ENCODE data around the gene DHX30. TPM values are rescaled to one million over a fixed set of nuclear protein-coding genes. Genes with fewer than 3 reads are reported as not detected.

The DHX30 gene
- total RNA-seq, 1 donor from 2014 or later = 83.3 TPM

DNA sequence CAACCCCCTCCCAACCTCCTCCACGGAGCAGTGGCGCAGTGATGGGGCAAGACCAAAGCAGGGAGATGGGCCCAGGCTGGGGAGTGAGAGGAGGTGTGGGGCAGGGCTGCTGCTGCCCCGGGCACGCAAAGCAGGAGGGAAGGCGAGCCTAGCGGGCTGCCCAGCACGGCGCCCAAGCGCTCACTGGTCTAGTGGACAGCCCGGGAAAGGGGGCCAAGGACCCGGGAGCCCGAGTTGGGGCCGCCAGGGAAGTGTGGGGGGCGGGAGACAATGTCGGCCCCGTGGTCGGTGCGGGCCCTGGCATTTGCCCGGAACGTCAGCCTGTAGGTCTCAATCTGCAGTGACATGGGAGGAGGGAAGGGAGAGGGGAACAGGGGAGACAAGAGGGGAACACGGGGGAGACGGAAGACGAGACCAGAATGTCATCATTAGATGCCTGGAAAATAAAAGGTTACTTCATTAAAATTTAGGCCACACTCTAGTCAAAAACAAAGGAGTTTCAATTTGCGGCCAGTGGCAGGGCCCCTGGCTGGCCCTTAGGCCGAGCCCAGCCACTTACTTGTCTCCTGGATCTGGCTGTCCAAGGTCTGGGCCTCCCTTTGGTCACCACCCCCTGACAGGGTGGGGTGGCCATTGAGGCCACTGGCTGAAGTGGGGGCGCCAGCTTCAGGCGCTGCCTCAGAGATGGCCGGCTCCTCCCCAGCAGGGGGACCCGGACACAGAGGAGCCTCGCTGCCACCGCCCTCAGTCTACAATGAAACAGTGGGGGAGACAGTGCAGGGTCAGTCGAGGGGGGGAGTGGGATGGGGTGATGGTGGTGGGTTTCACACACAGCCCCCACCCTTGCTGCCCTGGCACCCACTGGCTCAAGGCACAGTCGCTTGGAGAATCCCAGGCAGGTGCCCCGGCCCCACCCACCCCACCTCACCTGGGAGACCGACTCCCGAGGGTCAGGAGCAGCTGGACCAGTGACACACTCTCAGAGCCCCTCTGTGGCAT is 50.0 kb downstream of the DHX30 start:
- no peak for DNase-seq (ENCODE audit: extremely low read depth, low read depth, low spot score)

DNA sequence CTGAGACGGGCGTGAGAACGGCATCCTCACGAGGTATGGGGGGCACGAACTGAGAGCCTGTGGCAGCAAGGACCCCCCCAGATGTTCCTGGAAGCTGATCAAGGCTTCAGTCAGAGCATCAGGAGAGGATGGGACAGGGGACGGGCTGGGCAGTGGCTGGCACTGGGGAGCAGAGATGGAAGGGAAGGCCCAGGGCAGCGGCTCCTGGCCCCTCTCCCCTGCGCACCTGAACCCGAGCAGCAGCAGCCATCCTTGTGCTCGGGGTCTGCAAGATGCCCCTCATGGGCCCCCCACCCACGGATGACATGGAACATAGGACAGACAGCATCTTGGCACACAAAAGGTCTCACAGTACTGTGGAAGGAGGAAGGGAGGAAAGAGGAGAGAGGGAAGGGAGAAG is 51.3 kb downstream of the DHX30 start:
- DNase-seq (ENCODE audit: extremely low read depth, low read depth, low spot score) = no peak

DNA sequence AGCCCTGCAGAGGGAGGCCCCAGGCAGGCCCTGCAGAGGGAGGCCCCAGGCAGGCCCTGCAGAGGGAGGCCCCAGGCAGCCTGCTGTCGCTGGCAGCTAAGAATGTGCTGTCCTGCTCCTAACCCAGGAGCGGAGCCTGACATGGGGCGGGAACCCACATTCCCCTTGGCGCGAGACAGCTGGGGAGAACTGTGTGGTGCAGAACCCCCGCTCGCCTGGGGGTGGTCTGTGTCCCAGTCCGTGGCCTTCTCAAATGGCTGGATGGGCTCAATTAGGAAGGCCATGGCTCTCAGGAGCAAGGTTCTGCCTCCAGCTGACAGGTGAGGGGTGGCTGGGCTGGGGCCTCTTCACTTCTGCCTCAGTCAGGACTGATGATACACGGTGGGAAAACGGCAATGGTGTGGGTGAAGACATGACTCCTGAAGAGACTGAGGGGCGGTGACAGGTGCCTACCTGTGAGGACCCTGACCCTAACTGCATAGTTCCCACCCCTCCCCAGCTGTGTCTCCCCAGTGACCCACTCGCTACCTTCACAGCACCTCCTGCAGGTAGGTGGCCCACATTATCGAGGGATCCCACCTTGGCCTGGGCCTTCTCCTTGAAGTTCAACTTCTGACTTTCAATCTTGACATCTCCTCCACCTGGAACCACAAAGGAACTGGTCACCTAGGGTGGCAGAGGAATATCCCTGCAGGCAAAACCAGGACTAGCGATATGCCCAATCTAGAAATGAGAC is 52.0 kb downstream of the DHX30 start:
- DNase-seq (ENCODE audit: extremely low read depth, low read depth, low spot score) = no peak

DNA sequence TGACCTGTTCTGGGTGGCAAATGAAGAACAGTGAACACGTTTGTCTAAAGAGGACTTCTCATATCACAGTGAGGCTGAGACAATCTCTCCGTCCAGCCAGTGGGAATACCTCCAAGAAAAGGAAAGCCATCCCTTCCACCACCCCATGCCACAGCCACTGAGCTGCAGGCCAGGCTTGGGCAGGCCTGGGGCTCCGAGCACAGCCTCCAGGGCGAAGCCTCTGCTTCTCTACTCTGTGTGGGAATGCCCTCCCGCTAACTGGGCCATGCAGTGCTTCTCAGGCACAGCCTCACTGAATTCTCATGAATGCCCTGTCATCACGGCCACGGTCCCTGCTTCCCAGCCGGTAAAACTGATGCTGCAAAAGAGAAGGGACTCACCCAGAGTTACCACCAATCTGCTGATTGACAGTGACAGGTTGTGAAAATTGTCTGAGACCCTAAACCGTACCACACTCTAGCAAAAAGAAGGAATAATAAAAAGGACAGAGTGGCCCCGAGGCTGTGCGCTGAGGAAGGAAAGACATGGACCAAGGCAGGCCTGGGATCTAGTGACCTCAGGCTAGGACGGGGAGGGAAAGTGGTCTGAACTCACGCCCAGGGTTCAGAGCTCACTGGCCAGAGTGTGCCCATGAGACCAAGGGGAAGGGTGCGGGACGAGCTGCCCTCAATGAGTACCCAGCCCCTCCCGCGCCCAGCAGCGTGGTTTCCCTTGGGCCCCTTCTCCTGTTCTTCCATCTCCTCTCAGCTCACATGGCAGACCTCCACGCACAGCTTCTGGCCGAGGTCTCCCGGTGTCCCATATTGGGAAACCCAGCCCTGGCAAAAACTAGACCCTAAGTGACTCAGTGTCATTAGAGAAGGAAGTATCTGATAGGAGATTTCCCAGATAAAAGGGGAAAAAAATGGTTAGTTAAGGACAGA is 52.8 kb downstream of the DHX30 start:
- DNase-seq (ENCODE audit: extremely low read depth, low read depth, low spot score) = no peak

DNA sequence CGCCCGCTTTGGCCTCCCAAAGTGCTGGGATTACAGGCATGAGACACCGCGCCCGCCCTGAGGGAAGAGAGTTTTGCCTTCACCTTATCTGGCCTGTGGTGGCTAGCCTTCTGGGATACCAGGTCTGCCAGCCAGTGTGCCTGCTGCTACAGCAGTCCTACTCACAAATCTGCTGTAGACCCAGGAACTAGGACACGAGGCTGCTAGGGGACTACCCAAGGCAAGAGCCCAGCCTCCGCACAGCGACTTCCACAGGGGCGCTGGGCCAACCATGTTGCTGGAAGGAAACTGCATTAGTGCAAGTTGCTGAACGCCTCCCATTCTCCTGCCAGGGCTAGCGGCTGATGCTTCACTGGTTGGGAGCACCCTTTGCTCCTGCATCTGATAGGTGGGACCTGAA is 53.7 kb downstream of the DHX30 start:
- DNase-seq (ENCODE audit: extremely low read depth, low read depth, low spot score) = no peak

DNA sequence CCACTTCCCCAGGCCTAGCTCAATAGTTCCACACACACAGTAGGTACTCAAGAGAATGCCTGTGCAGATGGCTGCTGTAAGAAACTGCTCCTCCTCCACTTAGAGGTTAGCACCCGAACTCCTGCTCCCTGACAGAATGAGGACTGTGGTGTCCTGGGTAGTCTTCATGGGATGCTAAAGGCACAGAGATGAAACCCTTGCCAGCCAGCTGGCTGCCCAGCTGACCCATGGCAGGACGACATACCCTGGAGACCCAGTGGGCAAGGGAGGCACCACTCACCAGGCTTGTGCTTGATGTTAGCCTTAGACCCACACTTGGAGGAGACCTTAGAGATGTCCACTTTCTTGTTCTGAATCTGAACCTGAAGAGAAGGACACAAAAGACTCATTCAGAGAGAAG is 54.2 kb downstream of the DHX30 start:
- no peak for DNase-seq (ENCODE audit: extremely low read depth, low read depth, low spot score)

DNA sequence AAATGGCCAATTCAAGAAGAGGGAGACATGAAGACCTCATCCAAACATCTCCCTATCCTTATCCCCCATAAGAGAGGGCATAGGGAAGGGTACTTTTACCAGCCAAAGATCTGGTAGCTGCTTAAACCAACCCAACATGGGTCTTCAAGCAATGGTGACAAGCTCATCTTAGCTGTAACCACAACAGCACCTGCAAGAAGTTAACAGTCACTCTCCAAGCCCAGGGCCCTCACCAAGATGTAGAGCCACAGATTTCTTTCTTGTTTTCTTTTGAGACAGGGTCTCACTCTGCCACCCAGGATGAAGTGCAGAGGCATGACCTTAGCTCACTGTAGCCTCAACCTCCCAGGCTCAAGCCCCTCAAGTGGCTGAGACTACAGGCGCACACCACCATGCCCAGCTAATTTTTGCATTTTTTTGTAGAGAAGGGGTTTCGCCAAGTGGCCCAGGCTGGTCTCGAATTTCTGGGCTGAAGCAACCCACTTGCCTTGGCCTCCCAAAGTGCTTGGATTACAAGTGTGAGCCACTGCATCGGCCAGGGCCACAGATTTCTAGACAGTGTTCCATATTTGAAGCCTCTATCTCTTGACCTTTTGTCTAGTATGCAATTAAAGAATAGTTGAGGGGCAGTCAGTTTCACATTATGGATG is 57.1 kb downstream of the DHX30 start:
- DNase-seq (ENCODE audit: extremely low read depth, low read depth, low spot score) = no peak

DNA sequence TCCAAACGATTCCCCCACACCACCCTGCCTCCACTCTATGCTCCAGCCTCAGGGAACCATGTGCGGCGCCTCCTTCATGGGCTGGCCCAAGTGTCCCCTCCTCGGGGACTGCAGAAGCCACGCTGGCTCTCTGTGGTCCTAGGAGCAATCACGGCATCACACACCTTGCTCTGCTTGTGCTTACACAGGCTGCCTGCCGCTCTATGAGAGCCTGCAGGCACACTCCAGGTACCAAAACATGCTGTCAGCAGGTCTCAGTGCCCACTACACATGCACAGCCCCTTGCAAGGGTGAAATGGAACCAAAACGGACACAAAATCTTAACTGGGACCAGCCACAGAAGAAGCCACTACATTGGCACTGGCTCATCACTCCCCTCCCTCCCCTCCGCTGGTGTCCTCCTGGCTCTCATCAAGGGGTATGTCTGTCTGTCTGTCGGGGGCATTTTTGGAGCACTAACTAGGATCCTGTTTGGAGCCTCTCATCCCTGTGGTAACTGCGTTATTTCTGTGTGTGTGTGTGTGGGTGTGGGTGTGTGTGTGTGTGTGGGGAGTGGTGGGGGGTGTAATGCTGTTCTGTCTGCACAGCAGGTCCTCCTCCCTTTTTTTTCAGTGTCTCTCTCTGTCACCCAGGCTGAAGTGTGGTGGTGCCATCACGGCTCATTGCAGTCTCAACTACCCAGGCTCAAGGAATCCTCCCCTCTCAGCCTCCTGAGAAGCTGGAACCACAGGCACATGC is 60.6 kb downstream of the DHX30 start:
- no peak for DNase-seq (ENCODE audit: extremely low read depth, low read depth, low spot score)

DNA sequence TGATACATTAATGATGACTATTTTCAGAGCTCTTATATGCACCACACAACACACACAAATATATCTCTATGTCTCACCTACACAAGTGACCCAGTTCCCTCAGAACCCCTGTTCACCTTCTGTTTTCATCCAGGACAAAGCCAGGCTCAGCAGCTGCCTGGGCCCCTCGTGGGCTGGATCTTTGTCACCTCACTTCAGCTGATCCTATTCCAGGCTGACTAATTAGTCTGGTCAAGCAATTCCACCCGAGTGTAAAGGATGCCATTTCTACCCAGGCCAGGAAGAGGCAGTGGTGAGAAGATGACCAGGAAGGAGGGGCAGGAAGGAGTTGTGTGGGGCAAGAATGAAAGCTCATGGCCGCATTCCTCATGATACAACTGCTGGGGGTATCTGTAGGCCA is 62.3 kb downstream of the DHX30 start:
- no peak for DNase-seq (ENCODE audit: extremely low read depth, low read depth, low spot score)

DNA sequence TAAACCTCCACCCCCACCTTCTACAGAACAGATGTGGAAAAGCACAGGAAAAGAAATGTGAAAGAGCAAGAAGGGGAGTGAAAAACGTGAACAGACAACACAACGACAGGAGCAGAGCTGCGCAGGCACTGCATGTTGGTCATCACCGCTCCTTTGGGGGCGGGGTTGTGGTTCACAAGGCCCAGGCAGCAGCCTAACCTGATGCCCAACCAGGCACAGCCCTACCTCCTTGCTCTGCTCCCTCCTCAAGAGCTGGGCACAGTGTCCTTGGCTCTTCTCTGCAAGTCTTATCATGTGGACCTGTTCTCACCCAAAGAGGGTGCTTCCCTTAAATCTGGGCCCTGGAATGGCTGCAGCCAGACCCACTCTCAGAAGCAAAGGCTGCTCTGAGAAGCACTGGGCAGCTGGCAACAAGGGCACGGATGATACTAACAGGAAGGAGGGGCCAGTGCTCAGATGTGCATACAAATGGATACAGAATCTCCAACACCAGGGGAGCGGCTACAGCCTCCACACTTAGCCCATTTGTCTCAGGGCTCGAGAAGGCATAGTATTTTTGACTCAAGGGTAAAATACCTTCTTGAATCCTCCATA is 64.6 kb downstream of the DHX30 start:
- DNase-seq (ENCODE audit: extremely low read depth, low read depth, low spot score) = no peak

DNA sequence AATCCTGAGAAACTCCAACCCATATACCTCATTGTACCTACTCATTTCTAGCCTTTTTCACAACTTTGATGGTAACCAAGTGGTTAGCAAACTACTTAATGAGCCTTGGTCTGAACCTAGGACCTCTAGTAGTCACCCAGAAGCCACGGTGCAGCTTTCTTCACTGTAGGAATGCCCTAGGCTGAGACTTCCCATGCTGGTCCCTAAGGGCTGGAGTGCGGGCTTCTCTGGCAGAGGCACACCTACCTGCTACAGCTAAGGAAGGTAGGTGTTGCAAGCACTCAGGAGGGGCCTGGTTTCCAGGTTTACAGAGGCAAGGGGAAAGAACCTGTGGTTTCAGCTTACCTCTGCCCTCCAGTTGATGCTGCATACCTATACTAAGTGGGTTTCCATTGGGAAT is 65.4 kb downstream of the DHX30 start:
- no peak for DNase-seq (ENCODE audit: extremely low read depth, low read depth, low spot score)

DNA sequence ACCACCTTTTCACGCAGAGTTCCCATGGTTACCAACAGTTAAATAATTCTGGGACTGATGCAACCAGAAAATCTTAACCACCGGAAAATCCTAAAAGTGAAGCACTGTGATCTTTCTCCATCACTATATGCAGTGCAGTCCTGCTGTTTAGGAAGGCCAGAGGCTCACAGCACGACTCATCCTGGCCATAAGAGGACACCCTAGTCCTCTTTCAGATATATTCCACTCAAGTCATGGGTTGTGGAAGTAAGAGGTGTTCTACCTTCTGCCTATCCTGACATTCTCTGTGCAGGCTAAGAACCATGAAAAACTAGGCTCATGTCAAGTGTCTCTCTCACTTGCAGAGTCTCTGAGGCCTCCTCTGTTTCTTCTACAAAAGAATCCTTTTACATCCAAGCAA is 67.2 kb downstream of the DHX30 start:
- DNase-seq (ENCODE audit: extremely low read depth, low read depth, low spot score) = no peak

DNA sequence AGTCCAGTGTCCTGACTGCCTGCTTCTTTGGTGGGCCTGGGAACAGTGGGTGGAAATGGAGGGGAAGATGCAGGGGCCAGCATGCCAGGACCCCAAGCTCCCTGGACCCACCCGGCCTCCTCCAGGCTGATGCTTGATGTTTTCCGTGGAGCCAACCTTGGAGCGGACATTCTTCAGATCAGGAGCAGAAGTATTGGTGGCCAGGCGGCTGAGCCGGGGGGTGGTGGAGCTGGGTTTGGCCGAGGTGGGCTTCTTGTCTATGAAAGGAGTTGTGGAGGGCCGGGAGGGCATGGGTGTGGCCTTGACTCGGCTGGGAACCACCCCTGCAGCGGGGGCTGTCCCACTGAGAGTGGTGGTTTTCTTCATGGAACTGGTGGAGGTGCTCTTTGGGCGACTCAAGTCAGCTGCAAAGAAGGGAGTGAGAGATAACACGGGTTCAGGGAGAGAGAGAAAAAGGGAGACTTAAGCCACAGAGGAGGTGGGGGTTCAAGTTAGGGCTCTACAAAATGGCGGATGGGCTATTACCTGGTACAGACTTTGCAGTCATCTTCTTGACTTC is 67.8 kb downstream of the DHX30 start:
- DNase-seq (ENCODE audit: extremely low read depth, low read depth, low spot score) = no peak

DNA sequence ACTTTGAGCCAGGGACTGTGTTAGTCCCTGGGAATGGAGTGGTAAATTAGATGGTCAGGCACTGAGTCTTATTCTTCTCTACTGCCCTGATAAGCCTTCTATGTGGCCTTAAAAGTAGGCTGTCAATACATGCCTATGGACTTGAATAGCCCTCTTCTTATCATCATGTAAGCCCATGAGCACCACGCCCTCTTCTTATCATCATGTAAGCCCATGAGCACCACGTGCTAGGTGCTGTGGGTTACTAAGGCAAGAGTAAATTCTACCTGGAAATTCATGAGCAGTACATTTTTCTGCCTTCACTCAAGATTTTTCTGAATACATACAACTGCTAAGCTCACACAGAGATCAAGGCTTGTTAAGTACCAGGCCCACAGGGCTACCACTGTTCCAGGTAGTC is 68.5 kb downstream of the DHX30 start:
- no peak for DNase-seq (ENCODE audit: extremely low read depth, low read depth, low spot score)

DNA sequence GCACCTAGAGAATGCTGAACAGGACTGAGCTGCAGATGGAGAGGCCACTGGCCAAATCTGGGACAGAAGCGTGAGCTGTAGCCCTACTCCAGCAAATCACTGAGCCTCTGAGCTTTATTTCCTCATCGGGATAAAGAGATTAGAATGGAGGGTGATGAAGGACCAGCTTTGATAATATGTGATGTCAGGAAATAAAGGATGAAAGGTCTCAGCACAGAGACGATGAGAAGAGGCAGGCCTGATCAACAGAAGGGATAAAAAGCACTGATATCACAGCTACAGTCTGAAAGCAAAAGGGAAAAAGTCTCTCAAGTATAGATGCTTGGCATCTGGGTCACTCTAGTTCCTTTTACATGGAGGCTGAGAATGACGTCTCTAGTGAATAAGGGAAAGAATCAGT is 70.0 kb downstream of the DHX30 start:
- no peak for DNase-seq (ENCODE audit: extremely low read depth, low read depth, low spot score)

DNA sequence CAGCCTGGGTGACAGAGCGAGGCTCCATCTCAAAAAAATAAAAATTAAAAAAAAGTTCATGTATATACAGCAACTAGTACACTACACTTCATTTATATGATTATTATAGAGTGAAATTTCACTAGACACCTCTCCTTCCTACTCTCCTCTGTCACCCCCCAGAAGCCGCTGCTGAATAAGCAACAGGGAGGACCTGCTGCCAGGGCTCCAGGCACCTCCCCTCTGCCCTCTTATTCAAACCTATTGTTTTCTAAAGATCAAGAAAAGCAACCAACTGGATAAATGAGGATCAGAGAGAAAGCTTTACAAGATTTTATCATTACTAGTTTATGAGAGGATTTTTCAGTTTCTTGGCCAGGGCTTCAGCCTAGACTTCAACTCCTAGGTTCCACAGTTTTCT is 71.5 kb downstream of the DHX30 start:
- DNase-seq (ENCODE audit: extremely low read depth, low read depth, low spot score) = no peak

DNA sequence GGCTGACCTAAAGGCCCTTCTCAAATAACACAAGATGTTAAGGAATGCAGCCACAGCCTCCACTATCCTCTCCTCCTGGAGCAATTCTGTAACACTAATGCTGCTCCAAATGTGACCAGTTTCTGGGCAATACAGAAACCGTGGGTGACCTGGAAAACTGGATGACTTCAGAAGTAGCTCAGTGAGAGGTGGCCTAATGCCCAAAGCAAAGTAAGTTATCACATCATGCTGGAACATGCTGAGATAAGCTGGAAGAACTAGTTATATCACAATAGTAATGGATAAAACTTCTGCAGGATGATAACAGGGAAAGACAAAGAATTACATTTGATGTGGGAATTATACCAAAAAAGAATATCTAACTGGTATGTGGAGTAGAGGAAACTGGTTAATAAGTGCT is 72.0 kb downstream of the DHX30 start:
- DNase-seq (ENCODE audit: extremely low read depth, low read depth, low spot score) = no peak

DNA sequence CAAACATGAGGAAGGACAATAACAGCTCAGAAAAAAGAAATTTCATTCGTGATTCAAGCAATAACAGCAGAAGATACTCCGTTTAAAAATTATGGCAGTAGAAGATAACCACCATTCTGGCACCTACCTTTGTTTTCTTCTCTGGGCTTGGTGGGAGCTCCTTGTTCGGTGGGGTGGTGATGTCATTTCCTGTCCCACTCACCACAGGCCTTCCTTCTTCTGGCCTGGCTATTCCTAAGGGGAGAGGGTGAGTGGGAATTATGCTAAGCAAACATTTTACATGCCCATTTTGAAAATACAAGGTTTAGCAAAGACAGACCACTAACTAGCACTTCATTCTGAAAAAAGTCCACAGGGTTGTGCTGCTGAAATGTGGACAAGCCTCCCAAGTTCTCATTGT is 74.4 kb downstream of the DHX30 start:
- DNase-seq (ENCODE audit: extremely low read depth, low read depth, low spot score) = no peak

DNA sequence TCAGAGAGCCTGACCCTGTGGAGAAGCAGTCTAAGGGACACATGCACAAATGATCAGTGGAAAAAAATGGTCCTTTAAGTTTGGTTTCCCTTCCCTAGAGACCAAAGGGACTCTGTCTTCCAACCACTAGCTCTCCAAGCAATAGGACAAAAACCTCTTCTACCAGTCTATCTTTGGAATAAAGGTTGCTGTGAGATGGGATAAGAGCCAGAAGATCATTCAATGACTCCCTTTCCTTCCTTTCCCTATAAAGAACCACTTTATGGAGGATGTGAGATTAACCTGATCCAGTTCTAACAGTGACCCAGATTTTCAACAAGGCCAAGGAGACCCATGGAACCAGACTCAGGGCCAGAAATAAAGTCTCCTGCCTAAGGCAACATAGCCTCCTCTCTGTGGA is 74.8 kb downstream of the DHX30 start:
- no peak for DNase-seq (ENCODE audit: extremely low read depth, low read depth, low spot score)
